Hepatocyte (in vitro differentiated cells): ENCODE results near the gene OTULIN.

Experiments used
- CTCF ChIP-seq: fragments of 200-600 bp; sonication (generic); IDR thresholded peaks from 2 replicates; pipeline ENCODE4 v1.5.1; 2016; ENCODE audit warnings: antibody characterized with exemption, mild to moderate bottlenecking; ENCODE audit not compliant: poor library complexity
- EZH2 ChIP-seq: fragments of 200-600 bp; sonication (generic); IDR thresholded peaks from 2 replicates; pipeline ENCODE4 v1.6.1; 2016; ENCODE audit warnings: antibody characterized with exemption, mild to moderate bottlenecking, borderline replicate concordance
- EZH2phosphoT487 ChIP-seq: fragments of 200-600 bp; sonication (generic); IDR thresholded peaks from one replicate; pipeline ENCODE4 v1.6.1; 2018; ENCODE audit warnings: antibody characterized with exemption, mild to moderate bottlenecking, low read depth, moderate library complexity; ENCODE audit not compliant: unreplicated experiment, severe bottlenecking

GRCh38 chr5:14739538-14739937 is 75.0 kb downstream of the OTULIN start:
- TF ChIP-seq CTCF (no peak), EZH2 (no peak), EZH2phosphoT487 (no peak)
